ENCODE measurements around the gene CLDN9. TPM values are rescaled to one million over a fixed set of nuclear protein-coding genes. Genes with fewer than 3 reads are reported as not detected.

CLDN9 gene
- total RNA-seq, 1 donor from 2014 or later: not detected

GRCh38 chr16:3000540-3000939, 12.2 kb upstream of the CLDN9 start:
- Mint-ChIP-seq H3K36me3 (ENCODE audit: low read depth) (no peaks in the 10 kb centered on the region), H3K9me3 (ENCODE audit: low read depth) (no peaks in the 10 kb centered on the region), H3K27ac (ENCODE audit: unreplicated experiment) (no peak overlapping the region), H3K4me3 (ENCODE audit: unreplicated experiment) (no peak overlapping the region), H3K27me3 (ENCODE audit: low read depth) (peaks cover 3% of the 10 kb centered on the region), H3K4me1 (ENCODE audit: low read depth) (peaks cover 3% of the 10 kb centered on the region)
- DNase-seq (ENCODE audit: low spot score): no peak
- no peak for TF ChIP-seq CTCF (IDR thresholded peaks at IDR 0.05)

- no peak for DNase-seq (ENCODE audit: low spot score)
- Mint-ChIP-seq H3K27ac (ENCODE audit: unreplicated experiment) (no peak overlapping the region), H3K4me1 (ENCODE audit: low read depth) (peaks cover 3% of the 10 kb centered on the region), H3K36me3 (ENCODE audit: low read depth) (no peaks in the 10 kb centered on the region), H3K9me3 (ENCODE audit: low read depth) (no peaks in the 10 kb centered on the region), H3K27me3 (ENCODE audit: low read depth) (peaks cover 6% of the 10 kb centered on the region), H3K4me3 (ENCODE audit: unreplicated experiment) (no peak overlapping the region)
- no peak for TF ChIP-seq CTCF (IDR thresholded peaks at IDR 0.05)
Measured at GRCh38 chr16:3001316-3001715, 11.4 kb upstream of the CLDN9 start.

- Mint-ChIP-seq H3K4me3 (ENCODE audit: unreplicated experiment) (peak overlapping the region; percentile 25), H3K27ac (ENCODE audit: unreplicated experiment) (no peak overlapping the region), H3K36me3 (ENCODE audit: low read depth) (no peaks in the 10 kb centered on the region), H3K4me1 (ENCODE audit: low read depth) (peaks cover 3% of the 10 kb centered on the region), H3K9me3 (ENCODE audit: low read depth) (no peaks in the 10 kb centered on the region), H3K27me3 (ENCODE audit: low read depth) (peaks cover 19% of the 10 kb centered on the region)
- DNase-seq (ENCODE audit: low spot score): no peak
- peak; percentile 75 for TF ChIP-seq CTCF (IDR thresholded peaks at IDR 0.05)
Measured at GRCh38 chr16:3003582-3004270, 9.0 kb upstream of the CLDN9 start.

DNA sequence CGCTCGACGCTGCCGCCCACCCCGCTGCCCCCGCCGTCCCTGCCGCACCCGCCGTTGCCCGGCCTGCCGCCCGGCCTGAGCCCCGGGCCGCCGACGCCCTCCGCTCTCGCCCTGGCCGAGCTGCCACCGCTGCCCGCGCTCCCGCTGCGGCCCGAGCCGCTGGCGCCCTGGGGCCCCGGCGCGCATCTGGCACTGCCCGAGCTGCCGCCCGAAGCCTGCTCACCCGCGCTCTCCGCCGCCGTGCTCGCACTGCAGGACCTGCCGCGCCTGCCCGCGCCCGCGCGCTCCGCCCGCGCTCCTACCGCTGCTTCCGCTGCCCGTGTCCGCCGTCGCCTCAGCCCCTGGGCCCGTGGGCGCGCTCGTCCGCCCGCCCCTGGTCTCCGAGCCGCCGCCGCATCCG, 8.4 kb upstream of the CLDN9 start:
- Mint-ChIP-seq H3K4me1 (ENCODE audit: low read depth) (peaks cover 3% of the 10 kb centered on the region), H3K4me3 (ENCODE audit: unreplicated experiment) (no peak overlapping the region), H3K9me3 (ENCODE audit: low read depth) (no peaks in the 10 kb centered on the region), H3K36me3 (ENCODE audit: low read depth) (no peaks in the 10 kb centered on the region), H3K27ac (ENCODE audit: unreplicated experiment) (no peak overlapping the region), H3K27me3 (ENCODE audit: low read depth) (peaks cover 19% of the 10 kb centered on the region)
- DNase-seq (ENCODE audit: low spot score): no peak
- TF ChIP-seq CTCF (IDR thresholded peaks at IDR 0.05): no peak

GRCh38 chr16:3004781-3005284, 7.9 kb upstream of the CLDN9 start:
- Mint-ChIP-seq H3K27ac (ENCODE audit: unreplicated experiment) (no peak overlapping the region), H3K4me1 (ENCODE audit: low read depth) (peaks cover 3% of the 10 kb centered on the region), H3K9me3 (ENCODE audit: low read depth) (no peaks in the 10 kb centered on the region), H3K36me3 (ENCODE audit: low read depth) (no peaks in the 10 kb centered on the region), H3K4me3 (ENCODE audit: unreplicated experiment) (peak overlapping the region; percentile 55), H3K27me3 (ENCODE audit: low read depth) (peaks cover 19% of the 10 kb centered on the region)
- TF ChIP-seq CTCF (IDR thresholded peaks at IDR 0.05): no peak
- no peak for DNase-seq (ENCODE audit: low spot score)
